Right lobe of liver (tissue), 6 donors: Measurements from ENCODE around the gene SMG1. TPM values are rescaled to one million over a fixed set of nuclear protein-coding genes. Genes with fewer than 3 reads are reported as not detected.

ENCODE experiments used
- ATAC-seq, 4 donors: fragments of 200-7000 bp; cut with Tn5 transposase; one replicate each; pipeline ENCODE4 v1.9.1; 2020; ENCODE audit warnings: mild to moderate bottlenecking in 4 of 4, moderate library complexity in 4 of 4
- DNase-seq, 3 donors: peaks; one replicate each; pipeline ENCODE4 v3.0.0-alpha.2; 2020
- H3K27ac ChIP-seq, 3 donors: fragments of 200-600 bp; one replicate each; pipeline ENCODE4 v1.8.0; 2022
- H3K27me3 ChIP-seq, 2 donors: fragments of 200-600 bp; one replicate each; pipeline ENCODE4 v1.8.0; 2022
- H3K36me3 ChIP-seq, 4 donors: fragments of 200-600 bp; sonication (generic) in 1 of 4; one replicate each; pipeline versions ENCODE4 v1.5.1 to v1.8.0; 2017 to 2022; ENCODE audit warnings: control low read depth in 1 of 4
- H3K4me1 ChIP-seq, 4 donors: fragments of 200-600 bp; sonication (generic) in 1 of 4; one replicate each; pipeline versions ENCODE4 v1.5.1 to v1.8.0; 2017 to 2022; ENCODE audit warnings: control low read depth in 1 of 4
- H3K4me3 ChIP-seq, 3 donors: fragments of 200-600 bp; one replicate each; pipeline ENCODE4 v1.8.0; 2022
- H3K9me3 ChIP-seq, 4 donors: fragments of 200-600 bp; sonication (generic) in 1 of 4; one replicate each; pipeline versions ENCODE4 v1.5.1 to v1.8.0; 2017 to 2022; ENCODE audit warnings: control low read depth in 1 of 4
- POLR2A ChIP-seq: fragments of 450-650 bp; IDR thresholded peaks from one replicate; pipeline ENCODE4 v1.6.1; 2017; ENCODE audit warnings: antibody characterized with exemption, mild to moderate bottlenecking
- WGBS: methylation state at CpG from one replicate; pipeline ENCODE4 v1.1.6; 2018; ENCODE audit warnings: low coverage, low lambda C conversion rate; ENCODE audit not compliant: insufficient coverage; ENCODE audit errors: missing lambda C conversion rate; 5-methylcytosine and 5-hydroxymethylcytosine counted together
- intact Hi-C, 2 donors: fragments of 100-400 bp; cut with DNase I; formaldehyde crosslinking; loops; one replicate each; pipeline versions ENCODE4 v1.11.2 to v1.14.1; 2022
- total RNA-seq, 6 experiments: library from RNA; depleted of rRNA in 2 of 6; stranded (reverse); fragments of >200 nt in 2 of 6; fragmentation: NEBNext Ultra II Directional in 3 of 6; extraction: Animal tissue kit (Norgen Biotek cat#: 25700) in 3 of 6; gene quantifications; one replicate each; pipeline versions ENCODE4 v1.1.0 to v1.2.4, GENCODE V29; 2016 to 2023
- TF ChIP-seq, protein P1 (sequence below), 4 donors: fragments of 200-600 bp in 3 of 4; fragments of 450-650 bp in 1 of 4; IDR thresholded peaks; one replicate each; pipeline versions ENCODE4 v1.5.1 to v1.8.0; 2016 to 2022; ENCODE audit warnings: antibody characterized with exemption in 4 of 4, mild to moderate bottlenecking in 2 of 4
- donor health status: DM: no; HTN: yes; CAD: no.
- donor health status: DM: no; HTN: no; CAD: no.
- donor health status: DM: no; HTN: no; CAD: no.
- donor health status: DM: no; HTN: yes; CAD: no.
- donor health status: DM: no; HTN: yes; CAD: no.

SMG1 gene
- total RNA-seq, 6 experiments from 2014 or later, result 29.6 to 45.9 (median 33.8) TPM

- Histone ChIP-seq H3K4me3 (no peak overlapping the region), H3K27me3 (no peaks in the 10 kb centered on the region), H3K36me3 (no peaks in the 10 kb centered on the region), H3K9me3 (no peaks in the 10 kb centered on the region), H3K4me1 (no peaks in the 10 kb centered on the region), H3K27ac (no peak overlapping the region)
- DNase-seq (no peak), ATAC-seq (no peak)
- intact Hi-C loops, result no loop called here
- TF ChIP-seq, protein P1, sequence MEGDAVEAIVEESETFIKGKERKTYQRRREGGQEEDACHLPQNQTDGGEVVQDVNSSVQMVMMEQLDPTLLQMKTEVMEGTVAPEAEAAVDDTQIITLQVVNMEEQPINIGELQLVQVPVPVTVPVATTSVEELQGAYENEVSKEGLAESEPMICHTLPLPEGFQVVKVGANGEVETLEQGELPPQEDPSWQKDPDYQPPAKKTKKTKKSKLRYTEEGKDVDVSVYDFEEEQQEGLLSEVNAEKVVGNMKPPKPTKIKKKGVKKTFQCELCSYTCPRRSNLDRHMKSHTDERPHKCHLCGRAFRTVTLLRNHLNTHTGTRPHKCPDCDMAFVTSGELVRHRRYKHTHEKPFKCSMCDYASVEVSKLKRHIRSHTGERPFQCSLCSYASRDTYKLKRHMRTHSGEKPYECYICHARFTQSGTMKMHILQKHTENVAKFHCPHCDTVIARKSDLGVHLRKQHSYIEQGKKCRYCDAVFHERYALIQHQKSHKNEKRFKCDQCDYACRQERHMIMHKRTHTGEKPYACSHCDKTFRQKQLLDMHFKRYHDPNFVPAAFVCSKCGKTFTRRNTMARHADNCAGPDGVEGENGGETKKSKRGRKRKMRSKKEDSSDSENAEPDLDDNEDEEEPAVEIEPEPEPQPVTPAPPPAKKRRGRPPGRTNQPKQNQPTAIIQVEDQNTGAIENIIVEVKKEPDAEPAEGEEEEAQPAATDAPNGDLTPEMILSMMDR (IDR thresholded peaks at IDR 0.05), result no peak
- no peak for TF ChIP-seq POLR2A
Measured at GRCh38 chr16:18953547-18953946, 27.3 kb upstream of the SMG1 start.

- H3K4me3 ChIP-seq, result no peak overlapping the region
- no peaks in the 10 kb centered on the region for H3K36me3 ChIP-seq
- TF ChIP-seq, protein P1 (IDR thresholded peaks at IDR 0.05), result no peak
- no peak for TF ChIP-seq POLR2A
- 90% methylated on average over 9 of the region's 11 CpGs for WGBS
- ATAC-seq (no peak), DNase-seq (no peak)
- no peaks in the 10 kb centered on the region for H3K27me3 ChIP-seq
- H3K4me1 ChIP-seq, result peaks cover 0 to 4% (median 2%) of the 10 kb centered on the region in 4 donors
- no peak overlapping the region for H3K27ac ChIP-seq
- intact Hi-C loops, result no loop called here
- H3K9me3 ChIP-seq, result no peaks in the 10 kb centered on the region
Measured at GRCh38 chr16:18950469-18951185, 24.4 kb upstream of the SMG1 start.

DNA sequence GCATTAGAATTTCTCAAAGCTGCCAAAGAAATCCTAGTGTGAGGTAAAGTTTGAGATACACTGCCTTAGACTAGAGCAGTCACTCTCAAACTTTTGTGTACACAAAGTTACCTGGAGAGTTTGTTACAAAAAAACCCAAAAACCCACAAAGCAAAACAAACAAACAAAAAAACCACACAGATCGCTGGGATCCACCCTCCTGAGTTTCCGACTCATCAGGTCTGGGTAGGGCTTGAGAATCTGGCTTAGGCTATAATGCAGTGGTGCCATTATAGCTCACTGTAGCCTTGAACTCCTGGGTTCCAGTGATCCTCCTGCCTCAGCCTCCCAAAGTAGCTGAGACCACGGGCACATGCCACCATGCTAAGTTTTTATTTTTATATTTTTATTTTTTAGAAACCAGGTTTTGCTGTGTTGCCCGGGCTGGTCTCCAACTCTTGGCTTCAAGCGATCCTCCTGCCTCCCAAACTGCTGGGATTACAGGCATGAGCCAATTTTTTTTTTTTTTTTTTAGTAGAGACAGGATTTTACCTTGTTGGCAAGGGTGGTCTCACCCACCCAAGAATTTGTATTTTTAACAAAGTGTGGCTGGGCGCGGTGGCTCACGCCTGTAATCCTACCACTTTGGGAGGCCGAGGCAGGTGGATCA lies 22.3 kb upstream of the SMG1 start:
- Histone ChIP-seq H3K9me3 (no peaks in the 10 kb centered on the region), H3K36me3 (no peaks in the 10 kb centered on the region), H3K4me3 (no peak overlapping the region), H3K4me1 (peaks cover 0 to 4% (median 2%) of the 10 kb centered on the region in 4 donors), H3K27ac (no peak overlapping the region), H3K27me3 (no peaks in the 10 kb centered on the region)
- intact Hi-C loops, result no loop called here
- no peak for DNase-seq
- TF ChIP-seq, protein P1 (IDR thresholded peaks at IDR 0.05), result no peak
- TF ChIP-seq POLR2A, result no peak
- 100% methylated on average over 4 of the region's 9 CpGs for WGBS
- no peak for ATAC-seq

DNA sequence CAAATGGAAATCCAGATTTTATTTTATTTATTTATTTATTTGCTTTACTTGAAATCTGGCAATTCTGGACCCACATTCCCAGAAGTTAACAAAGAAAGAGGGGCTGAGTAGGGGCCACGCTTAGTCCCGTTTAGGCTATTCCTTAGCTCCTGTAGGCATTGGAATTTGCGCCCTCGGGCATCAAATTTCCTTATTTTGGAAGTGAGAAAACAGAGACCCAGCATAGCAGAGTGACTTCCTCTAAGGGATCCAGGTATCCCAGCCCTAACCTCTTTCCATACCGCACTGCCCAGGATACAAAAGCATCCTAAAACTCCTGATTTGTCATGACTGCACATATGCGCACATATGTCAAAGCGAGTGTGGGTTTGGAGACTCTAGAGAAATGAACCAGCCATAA lies 19.0 kb upstream of the SMG1 start:
- H3K27me3 ChIP-seq, result no peaks in the 10 kb centered on the region
- TF ChIP-seq POLR2A, result no peak
- TF ChIP-seq, protein P1 (IDR thresholded peaks at IDR 0.05), result no peak
- H3K27ac ChIP-seq, result no peak overlapping the region
- intact Hi-C loops, result no loop called here
- WGBS, result 79% methylated on average over 7 of the region's 7 CpGs
- no peak for ATAC-seq
- H3K9me3 ChIP-seq, result no peaks in the 10 kb centered on the region
- no peaks in the 10 kb centered on the region for H3K36me3 ChIP-seq
- no peak overlapping the region for H3K4me3 ChIP-seq
- no peak for DNase-seq
- peaks cover 0 to 4% (median 2%) of the 10 kb centered on the region in 4 donors for H3K4me1 ChIP-seq
